ENCODE measurements around the gene ONECUT3. TPM values are rescaled to one million over a fixed set of nuclear protein-coding genes. Genes with fewer than 3 reads are reported as not detected.
A peak's percentile ranks its signal among the peaks of the same experiment; 100 is the strongest.

The ONECUT3 gene
- total RNA-seq, 6 experiments from 2014 or later = not detected

- no peak for ATAC-seq
- H3K27me3 ChIP-seq = peaks cover 0 to 9% of the 10 kb centered on the region in 2 donors
These were observed 30.0 kb downstream of the ONECUT3 start for GRCh38 chr19:1783354-1783753.

GRCh38 chr19:1783874-1784273 lies 30.6 kb downstream of the ONECUT3 start:
- H3K4me3 ChIP-seq = no peak overlapping the region
- no peak overlapping the region for H3K27ac ChIP-seq
- no peak for ATAC-seq
- peaks cover 0 to 13% of the 10 kb centered on the region in 2 donors for H3K27me3 ChIP-seq
- TF ChIP-seq POLR2A (IDR thresholded peaks at IDR 0.05) (no peak), CTCF (IDR thresholded peaks at IDR 0.05) (no peak)
- intact Hi-C loops (cut with DNase I) = loop anchor here in 1 of 2 donors (10.0 kb wide), 1 partner anchor 229 kb away; no protein-coding TSS in a partner anchor
- no peak for DNase-seq
- H3K4me1 ChIP-seq = no peaks in the 10 kb centered on the region
- H3K36me3 ChIP-seq = no peaks in the 10 kb centered on the region
- 54% methylated on average over 4 of the region's 9 CpGs for WGBS (ENCODE audit: insufficient coverage, low coverage, low lambda C conversion rate, missing lambda C conversion rate)
- no peaks in the 10 kb centered on the region for H3K9me3 ChIP-seq

More at GRCh38 chr19:1783354-1783753, 30.0 kb downstream of the ONECUT3 start:
- intact Hi-C loops (cut with DNase I) = loop anchor here in 1 of 2 donors (10.0 kb wide), 1 partner anchor 229 kb away; no protein-coding TSS in a partner anchor
- no peaks in the 10 kb centered on the region for H3K36me3 ChIP-seq
- no peak for DNase-seq
- H3K9me3 ChIP-seq = no peaks in the 10 kb centered on the region
- H3K27ac ChIP-seq = no peak overlapping the region
- H3K4me1 ChIP-seq = no peaks in the 10 kb centered on the region
- 100% methylated on average over 1 of the region's 4 CpGs for WGBS (ENCODE audit: insufficient coverage, low coverage, low lambda C conversion rate, missing lambda C conversion rate)
- no peak overlapping the region for H3K4me3 ChIP-seq
- TF ChIP-seq CTCF (IDR thresholded peaks at IDR 0.05) = no peak
- TF ChIP-seq POLR2A (IDR thresholded peaks at IDR 0.05) = no peak

GRCh38 chr19:1785310-1785709 lies 32.0 kb downstream of the ONECUT3 start:
- Histone ChIP-seq H3K4me3 (no peak overlapping the region), H3K27me3 (peaks cover 0 to 6% of the 10 kb centered on the region in 2 donors), H3K27ac (no peak overlapping the region), H3K36me3 (no peaks in the 10 kb centered on the region), H3K9me3 (no peaks in the 10 kb centered on the region), H3K4me1 (no peaks in the 10 kb centered on the region)
- ATAC-seq (no peak), DNase-seq (peak in 1 of 3 donors; percentile 45)
- 60% methylated on average over 1 of the region's 19 CpGs for WGBS (ENCODE audit: insufficient coverage, low coverage, low lambda C conversion rate, missing lambda C conversion rate)
- TF ChIP-seq CTCF (IDR thresholded peaks at IDR 0.05) (no peak), POLR2A (IDR thresholded peaks at IDR 0.05) (no peak)
- intact Hi-C loops (cut with DNase I) = loop anchor here in 1 of 2 donors (10.0 kb wide), 1 partner anchor 231 kb away; no protein-coding TSS in a partner anchor

- no peaks in the 10 kb centered on the region for H3K4me1 ChIP-seq
- H3K4me3 ChIP-seq = no peak overlapping the region
- H3K27ac ChIP-seq = no peak overlapping the region
- no CpG with 5 or more reads among the region's 8 CpGs for WGBS (ENCODE audit: insufficient coverage, low coverage, low lambda C conversion rate, missing lambda C conversion rate)
- ATAC-seq = no peak
- no peaks in the 10 kb centered on the region for H3K9me3 ChIP-seq
- intact Hi-C loops (cut with DNase I) = loop anchor here in 1 of 2 donors (10.0 kb wide), 1 partner anchor 232 kb away; no protein-coding TSS in a partner anchor
- H3K27me3 ChIP-seq = peaks cover 0 to 6% of the 10 kb centered on the region in 2 donors
- H3K36me3 ChIP-seq = no peaks in the 10 kb centered on the region
- no peak for TF ChIP-seq POLR2A (IDR thresholded peaks at IDR 0.05)
- no peak for TF ChIP-seq CTCF (IDR thresholded peaks at IDR 0.05)
- DNase-seq = no peak
These were observed 33.4 kb downstream of the ONECUT3 start for GRCh38 chr19:1786668-1787067.
